Thoracic aorta (tissue), 2 donors: ENCODE data around the gene GBX2. TPM values are rescaled to one million over a fixed set of nuclear protein-coding genes. Genes with fewer than 3 reads are reported as not detected.

Experiments
- ATAC-seq: fragments of 150-250 bp; one replicate; pipeline ENCODE4 v1.8.0; 2017; ENCODE audit warnings: low read depth; ENCODE audit not compliant: insufficient number of reproducible peaks, low FRiP score
- DNase-seq: peaks from one replicate; pipeline ENCODE4 v3.0.0-alpha.2; 2020; ENCODE audit warnings: low spot score
- H3K27ac ChIP-seq, 2 donors: fragments of 200-600 bp; sonication (generic); 1 replicate in 1 of 2; 2 replicates in 1 of 2; pipeline ENCODE4 v1.5.1; 2016; ENCODE audit warnings: mild to moderate bottlenecking in 2 of 2, moderate library complexity in 2 of 2
- H3K27me3 ChIP-seq: fragments of 200-600 bp; sonication (generic); replicated peaks from 2 replicates; pipeline ENCODE4 v1.6.0; 2016; ENCODE audit warnings: mild to moderate bottlenecking; ENCODE audit not compliant: insufficient read depth
- H3K36me3 ChIP-seq: fragments of 200-600 bp; sonication (generic); one replicate; pipeline ENCODE4 v1.5.1; 2016
- H3K4me1 ChIP-seq, 2 donors: fragments of 200-600 bp; sonication (generic); 1 replicate in 1 of 2; 2 replicates in 1 of 2; pipeline versions ENCODE4 v1.5.1 to v1.6.0; 2016; ENCODE audit warnings: low read depth in 2 of 2, mild to moderate bottlenecking in 1 of 2; ENCODE audit not compliant: control insufficient read depth in 1 of 2
- H3K4me3 ChIP-seq: fragments of 200-600 bp; sonication (generic); 2 replicates; pipeline ENCODE4 v1.5.1; 2016; ENCODE audit warnings: mild to moderate bottlenecking
- H3K9me3 ChIP-seq: fragments of 200-600 bp; sonication (generic); 2 replicates; pipeline ENCODE4 v1.5.1; 2016
- CTCF ChIP-seq: fragments of 200-600 bp; sonication (generic); IDR thresholded peaks from one replicate; pipeline ENCODE4 v1.5.1; 2019; ENCODE audit warnings: antibody characterized with exemption
- total RNA-seq, 2 donors: library from RNA; depleted of rRNA; stranded (reverse); fragments of >200 nt; gene quantifications; one replicate each; pipeline versions ENCODE4 v1.1.0 to v1.2.3, GENCODE V29; 2016

Gene GBX2
- total RNA-seq, 2 donors from 2014 or later = not detected

GRCh38 chr2:236120829-236121228, 47.4 kb downstream of the GBX2 start:
- Histone ChIP-seq H3K36me3 (no peaks in the 10 kb centered on the region), H3K9me3 (no peaks in the 10 kb centered on the region), H3K27me3 (no peaks in the 10 kb centered on the region), H3K4me3 (no peak overlapping the region), H3K4me1 (no peaks in the 10 kb centered on the region), H3K27ac (no peak overlapping the region)
- no peak for DNase-seq
- TF ChIP-seq CTCF = no peak
- no peak for ATAC-seq

GRCh38 chr2:236120141-236120601, 48.0 kb downstream of the GBX2 start:
- ATAC-seq (no peak), DNase-seq (no peak)
- no peak for TF ChIP-seq CTCF
- Histone ChIP-seq H3K27me3 (no peaks in the 10 kb centered on the region), H3K27ac (no peak overlapping the region), H3K36me3 (no peaks in the 10 kb centered on the region), H3K4me1 (no peaks in the 10 kb centered on the region), H3K4me3 (no peak overlapping the region), H3K9me3 (no peaks in the 10 kb centered on the region)

- H3K36me3 ChIP-seq = no peaks in the 10 kb centered on the region
- DNase-seq = no peak
- TF ChIP-seq CTCF = no peak
- no peaks in the 10 kb centered on the region for H3K27me3 ChIP-seq
- no peak for ATAC-seq
- no peaks in the 10 kb centered on the region for H3K4me1 ChIP-seq
- no peaks in the 10 kb centered on the region for H3K9me3 ChIP-seq
- no peak overlapping the region for H3K27ac ChIP-seq
- H3K4me3 ChIP-seq = no peak overlapping the region
These were observed 48.7 kb downstream of the GBX2 start for GRCh38 chr2:236119476-236119875.

- no peaks in the 10 kb centered on the region for H3K4me1 ChIP-seq
- DNase-seq = no peak
- no peaks in the 10 kb centered on the region for H3K27me3 ChIP-seq
- H3K36me3 ChIP-seq = no peaks in the 10 kb centered on the region
- H3K27ac ChIP-seq = no peak overlapping the region
- no peak for ATAC-seq
- TF ChIP-seq CTCF = no peak
- H3K9me3 ChIP-seq = no peaks in the 10 kb centered on the region
- H3K4me3 ChIP-seq = no peak overlapping the region
These were observed 49.2 kb downstream of the GBX2 start for GRCh38 chr2:236119003-236119402.

GRCh38 chr2:236117861-236118269, 50.3 kb downstream of the GBX2 start:
- DNase-seq = no peak
- H3K27ac ChIP-seq = no peak overlapping the region
- TF ChIP-seq CTCF = no peak
- H3K36me3 ChIP-seq = no peaks in the 10 kb centered on the region
- no peak for ATAC-seq
- H3K27me3 ChIP-seq = no peaks in the 10 kb centered on the region
- H3K4me1 ChIP-seq = no peaks in the 10 kb centered on the region
- no peak overlapping the region for H3K4me3 ChIP-seq
- H3K9me3 ChIP-seq = no peaks in the 10 kb centered on the region
